GM21737 (cell line): Measurements from ENCODE around the gene SYT1.

ENCODE experiments used
- ATAC-seq: cut with Tn5 transposase; IDR thresholded peaks from one replicate; pipeline ENCODE4 v1.9.1; 2021; ENCODE audit warnings: mild to moderate bottlenecking, moderate library complexity; ENCODE audit not compliant: unreplicated experiment

The SYT1 gene

DNA sequence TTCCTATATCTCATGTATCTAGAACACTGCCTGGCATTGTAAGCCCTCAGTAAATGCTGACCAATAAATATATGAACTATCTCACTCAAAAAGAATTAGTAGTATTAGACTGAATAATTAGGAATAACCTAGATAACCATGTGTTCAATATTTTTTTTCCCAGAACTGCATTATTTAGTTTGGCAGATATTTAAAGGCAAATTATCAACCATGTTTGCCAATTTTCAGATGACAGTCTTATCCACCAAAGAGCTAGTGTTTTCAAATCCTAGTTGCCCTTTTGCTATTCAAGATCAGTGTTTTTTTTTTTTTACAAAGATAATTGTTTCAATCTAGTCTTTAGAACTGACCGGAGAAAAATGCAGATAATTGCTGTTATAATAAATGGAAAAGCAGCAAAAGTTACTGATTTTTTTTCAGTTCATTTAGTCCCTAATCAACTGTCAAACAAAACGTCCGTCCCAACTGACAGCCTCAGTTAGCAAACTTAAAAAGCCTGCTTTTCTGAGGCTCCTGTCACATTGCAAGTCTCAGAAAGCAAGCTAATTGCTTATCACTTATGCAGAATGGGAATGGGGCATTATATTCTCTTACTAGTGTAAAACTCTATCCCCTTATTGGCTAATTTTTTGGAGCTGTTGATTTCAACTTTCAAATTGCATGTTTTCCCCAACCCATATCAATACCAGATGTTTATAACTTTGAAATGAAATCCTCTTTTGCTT, 623.0 kb downstream of the SYT1 start:
- ATAC-seq = no peak
